K562 (cell line): ENCODE measurements around the gene LRRC27. TPM values are rescaled to one million over a fixed set of nuclear protein-coding genes. Genes with fewer than 3 reads are reported as not detected.

Source experiments
- ATAC-seq: fragments of 200-7000 bp; cut with Tn5 transposase; 3 replicates; pipeline ENCODE4 v1.9.1; 2020; ENCODE audit warnings: moderate library complexity
- BruUV-seq: library from RNA; stranded (reverse); fragments of 400-500 nt; replicated peaks from 2 replicates; lab custom pipeline; 2021; lab: Mats Ljungman, UMichigan
- CTCF ChIA-PET: fragments of 300-600 bp; formaldehyde crosslinking; extraction: SDS; loops from one replicate; lab custom pipeline; 2021; ENCODE audit warnings: low intra/inter-chr PET ratio; lab: Yijun Ruan, JAX
- POLR2A ChIA-PET: fragments of 300-600, 350-650 bp; sonication (Branson Sonifier 250); formaldehyde crosslinking; extraction: SDS; loops from one replicate; lab custom pipeline; 2021; ENCODE audit warnings: antibody characterized with exemption, inconsistent platforms; lab: Yijun Ruan, JAX
- DNase-seq, 4 experiments: peaks; one replicate each; pipeline versions ENCODE4 v3.0.0 to v3.0.0-alpha.2; 2011 to 2018; ENCODE audit warnings: low spot score in 3 of 4, mixed read lengths in 3 of 4; ENCODE audit errors: extremely low read depth in 1 of 4
- FAIRE-seq: peaks from 2 replicates; lab custom pipeline; 2011; peaks lifted over from hg19 to GRCh38; lab: Jason Lieb, UNC
- H2AFZ ChIP-seq: 2 replicates; pipeline ENCODE4 v1.6.0; 2011; ENCODE audit warnings: low read depth, low read length, control low read depth, inconsistent platforms
- H3K27ac ChIP-seq: fragments of 200-600 bp; 3 replicates; pipeline ENCODE4 v1.8.0; 2011; ENCODE audit warnings: low read depth, mild to moderate bottlenecking, control low read depth, inconsistent platforms, low read length, moderate library complexity, mixed read lengths; ENCODE audit errors: extremely low read depth
- H3K27me3 ChIP-seq, 2 experiments: fragments of 300-600 bp in 1 of 2; 2 replicates in 1 of 2; 3 replicates in 1 of 2; pipeline versions ENCODE4 v1.6.0 to v1.8.0; 2011; ENCODE audit warnings: inconsistent platforms in 2 of 2, low read length in 2 of 2, mild to moderate bottlenecking in 1 of 2, mixed read lengths in 1 of 2, moderate library complexity in 1 of 2; ENCODE audit not compliant: control insufficient read depth in 2 of 2, insufficient read depth in 2 of 2
- H3K36me3 ChIP-seq: fragments of 300-600 bp; 3 replicates; pipeline ENCODE4 v1.8.0; 2011; ENCODE audit warnings: mild to moderate bottlenecking, low read length, inconsistent platforms; ENCODE audit not compliant: control insufficient read depth, insufficient read depth
- H3K4me1 ChIP-seq, 2 experiments: fragments of 200-600 bp in 1 of 2; replicated peaks in 1 of 2; 2 replicates in 1 of 2; 3 replicates in 1 of 2; pipeline versions ENCODE4 v1.5.1 to v1.8.0; 2011; ENCODE audit warnings: inconsistent platforms in 2 of 2, low read length in 2 of 2, mild to moderate bottlenecking in 1 of 2, mixed read lengths in 1 of 2, moderate library complexity in 1 of 2; ENCODE audit not compliant: control insufficient read depth in 2 of 2, insufficient read depth in 2 of 2
- H3K4me2 ChIP-seq: 2 replicates; pipeline ENCODE4 v1.6.1; 2011; ENCODE audit warnings: low read length, control low read depth, inconsistent platforms, mixed read lengths; ENCODE audit not compliant: insufficient read depth
- H3K4me3 ChIP-seq: fragments of 200-600 bp; sonication (generic), shearing (Covaris generic); 2 replicates; pipeline ENCODE4 v1.5.1; 2016; ENCODE audit warnings: control low read depth, inconsistent platforms
- H3K79me2 ChIP-seq: fragments of 200-600 bp; 3 replicates; pipeline ENCODE4 v1.8.0; 2011; ENCODE audit warnings: low read length, inconsistent platforms; ENCODE audit not compliant: control insufficient read depth, insufficient read depth
- H3K9ac ChIP-seq, 2 experiments: 2 replicates each; pipeline versions ENCODE4 v1.6.0 to v1.6.1; 2011; ENCODE audit warnings: low read depth in 2 of 2, low read length in 2 of 2, control low read depth in 1 of 2, inconsistent platforms in 1 of 2, mild to moderate bottlenecking in 1 of 2, mixed read lengths in 1 of 2; ENCODE audit not compliant: insufficient read depth in 1 of 2
- H3K9me1 ChIP-seq: one replicate; pipeline ENCODE4 v1.6.0; 2011; ENCODE audit warnings: inconsistent platforms, mild to moderate bottlenecking, low read length, moderate library complexity; ENCODE audit not compliant: control insufficient read depth, insufficient read depth
- H3K9me3 ChIP-seq: replicated peaks from 2 replicates; pipeline ENCODE4 v1.5.1; 2011; ENCODE audit warnings: low read depth, low read length, inconsistent platforms; ENCODE audit not compliant: control insufficient read depth, insufficient read depth
- H4K20me1 ChIP-seq: replicated peaks from 2 replicates; pipeline ENCODE4 v1.6.1; 2011; ENCODE audit warnings: low read length, inconsistent platforms, mixed read lengths; ENCODE audit not compliant: control insufficient read depth, insufficient read depth
- ATF1 ChIP-seq, 2 experiments: fragments of 450-650 bp in 1 of 2; IDR thresholded peaks; 2 replicates each; pipeline ENCODE4 v1.6.1; 2016; ENCODE audit warnings: missing compliant biosample characterization in 1 of 2, missing genetic modification characterization in 1 of 2
- DDX20 ChIP-seq: fragments of 450-650 bp; IDR thresholded peaks from 2 replicates; pipeline ENCODE4 v1.6.1; 2016; ENCODE audit warnings: missing genetic modification characterization, low read depth, mild to moderate bottlenecking, missing compliant biosample characterization, moderate library complexity
- PYGO2 ChIP-seq: fragments of 450-650 bp; IDR thresholded peaks from 2 replicates; pipeline ENCODE4 v1.6.1; 2016; ENCODE audit warnings: mild to moderate bottlenecking, missing genetic modification characterization, moderate library complexity, missing compliant biosample characterization
- TBL1XR1 ChIP-seq, 2 experiments: IDR thresholded peaks; 2 replicates each; pipeline ENCODE4 v1.6.1; 2012; ENCODE audit warnings: improper control_type of control experiment in 2 of 2, low read length in 2 of 2, mild to moderate bottlenecking in 1 of 2
- WGBS: fragments of 100-300 bp; shearing (Covaris generic); methylation state at CpG from one replicate; pipeline ENCODE4 v1.1.6; 2016; ENCODE audit warnings: low coverage, mixed read lengths; ENCODE audit not compliant: insufficient coverage; ENCODE audit errors: missing lambda C conversion rate; 5-methylcytosine and 5-hydroxymethylcytosine counted together
- in situ Hi-C: fragments of 300-500 bp; cut with MboI; formaldehyde crosslinking; loops from 4 replicates; pipeline ENCODE4 v1.15.0; 2018; ENCODE audit warnings: inconsistent platforms, mixed read lengths
- intact Hi-C: fragments of 100-400 bp; cut with micrococcal nuclease; formaldehyde crosslinking; loops from 2 replicates; pipeline ENCODE4 v1.14.2; 2022
- polyA plus RNA-seq, 8 experiments: library from polyadenylated mRNA; depleted of rRNA in 4 of 8; stranded (reverse) in 5 of 8; unstranded in 3 of 8; fragments of >200 nt; fragmentation: Nextera tagmentation in 2 of 8; fragmentation: Illumina TruSeq in 1 of 8; extraction: Ambion mirVana in 2 of 8; extraction: Trizol in 1 of 8; gene quantifications; 2 replicates each; pipeline versions ENCODE4 v1.2.1 to v1.2.3, GENCODE V29; 2011 to 2014; ENCODE audit warnings: inconsistent platforms in 1 of 8, missing spikeins in 1 of 8
- total RNA-seq, 7 experiments: library from RNA; depleted of rRNA in 6 of 7; stranded (reverse); fragments of >200 nt in 6 of 7; fragmentation: Illumina TruSeq in 2 of 7; extraction: Trizol in 2 of 7; gene quantifications; 2 replicates each; pipeline versions ENCODE4 v1.2.1 to v1.2.3, GENCODE V29; 2011 to 2021; ENCODE audit warnings: low replicate concordance in 1 of 7
- TF ChIP-seq, protein P1 (sequence below): fragments of 450-650 bp; IDR thresholded peaks from 2 replicates; pipeline ENCODE4 v1.6.1; 2016
- TF ChIP-seq, protein P2 (sequence below): fragments of 450-650 bp; IDR thresholded peaks from 2 replicates; pipeline ENCODE4 v1.6.1; 2017; ENCODE audit warnings: antibody characterized with exemption, mild to moderate bottlenecking
- TF ChIP-seq, protein P3 (sequence below): fragments of 250-450 bp; sonication (Bioruptor Pico); IDR thresholded peaks from 2 replicates; pipeline ENCODE4 v1.6.1; 2021; ENCODE audit warnings: mild to moderate bottlenecking
- TF ChIP-seq, protein P4 (sequence below): fragments of 450-650 bp; formaldehyde crosslinking; IDR thresholded peaks from 2 replicates; pipeline ENCODE4 v1.4.0; 2022; ENCODE audit warnings: mild to moderate bottlenecking, moderate library complexity
- TF ChIP-seq, protein P5 (sequence below): fragments of 450-650 bp; IDR thresholded peaks from 2 replicates; pipeline ENCODE4 v1.6.1; 2017; ENCODE audit warnings: mild to moderate bottlenecking, moderate library complexity

LRRC27 gene
- total and polyA plus RNA-seq, 9 of the 15 experiments (the other 6 are each of a cell fraction or from before 2014, with no cell fraction given) = 0.10 to 2.7 (median 1.4) TPM

DNA sequence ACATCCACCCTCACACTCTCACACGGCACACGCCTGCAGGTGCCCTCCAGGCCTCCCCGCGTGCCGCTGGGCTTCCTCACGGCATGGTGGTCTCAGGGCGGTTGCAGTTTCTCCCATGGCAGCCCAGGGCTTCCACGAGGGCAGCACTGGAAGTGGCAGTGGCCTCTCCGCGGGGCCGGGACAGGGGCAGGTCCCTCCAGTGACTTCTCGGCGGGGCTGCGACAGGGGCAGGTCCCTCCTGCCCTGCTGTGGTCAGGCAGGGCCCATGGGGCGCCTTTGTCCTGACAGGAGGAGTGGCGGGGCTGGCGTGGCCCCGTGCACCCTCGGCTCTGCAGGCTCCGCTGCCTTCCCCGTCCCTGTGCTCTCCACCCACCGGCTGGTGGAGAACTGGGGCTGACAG, 84.0 kb downstream of the LRRC27 start (continued):
- TF ChIP-seq, protein P1, sequence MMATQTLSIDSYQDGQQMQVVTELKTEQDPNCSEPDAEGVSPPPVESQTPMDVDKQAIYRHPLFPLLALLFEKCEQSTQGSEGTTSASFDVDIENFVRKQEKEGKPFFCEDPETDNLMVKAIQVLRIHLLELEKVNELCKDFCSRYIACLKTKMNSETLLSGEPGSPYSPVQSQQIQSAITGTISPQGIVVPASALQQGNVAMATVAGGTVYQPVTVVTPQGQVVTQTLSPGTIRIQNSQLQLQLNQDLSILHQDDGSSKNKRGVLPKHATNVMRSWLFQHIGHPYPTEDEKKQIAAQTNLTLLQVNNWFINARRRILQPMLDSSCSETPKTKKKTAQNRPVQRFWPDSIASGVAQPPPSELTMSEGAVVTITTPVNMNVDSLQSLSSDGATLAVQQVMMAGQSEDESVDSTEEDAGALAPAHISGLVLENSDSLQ = no peak
- no peak for TF ChIP-seq PYGO2
- no peak for TF ChIP-seq TBL1XR1 (IDR thresholded peaks at IDR 0.05; ENCODE audit: low read length in 2 of 2)

DNA sequence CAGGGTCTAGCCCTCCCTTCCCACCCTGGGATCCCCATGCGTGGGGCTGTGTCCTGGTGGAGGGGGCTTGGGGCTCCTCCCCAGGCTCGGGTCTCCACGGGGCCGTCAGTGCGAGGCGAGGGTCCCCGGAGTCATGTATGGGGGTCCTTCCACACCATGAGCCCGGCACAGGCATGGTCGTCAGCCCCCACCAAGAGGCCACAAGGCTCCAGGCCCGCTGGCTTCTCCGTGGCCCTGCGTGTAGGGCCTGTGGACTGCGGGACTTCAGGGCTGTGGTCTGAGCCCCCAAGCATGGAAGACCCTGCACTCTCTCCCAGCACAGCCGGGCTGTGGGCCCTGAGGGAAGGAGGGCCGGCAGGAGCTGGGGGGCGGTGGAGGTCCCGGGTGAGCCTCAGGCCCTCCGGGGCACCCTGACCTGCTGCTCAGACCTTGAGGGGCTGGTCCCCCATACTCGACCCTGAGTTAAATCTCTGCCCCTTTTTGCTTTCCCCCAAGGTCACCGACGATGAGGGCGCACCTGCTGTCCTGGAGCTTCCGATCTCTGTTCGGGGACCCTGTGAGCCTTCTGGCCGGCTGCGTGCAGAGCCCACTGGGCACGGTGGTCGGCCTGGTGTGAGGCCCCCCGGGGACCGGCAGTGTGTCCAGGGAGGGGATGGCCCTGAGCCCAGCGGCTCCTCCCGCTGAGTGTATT, 84.7 kb downstream of the LRRC27 start:
- 71% methylated on average over 2 of the region's 32 CpGs for WGBS
- no TSS peak for BruUV-seq
- H3K9me3 ChIP-seq = no peaks in the 10 kb centered on the region
- no peaks in the 10 kb centered on the region for H3K27me3 ChIP-seq
- H3K4me2 ChIP-seq = no peak overlapping the region
- ATAC-seq (no peak), DNase-seq (no peak), FAIRE-seq (no peak)
- POLR2A ChIA-PET = no interaction called here
- peaks cover 6 to 72% of the 10 kb centered on the region in 2 experiments for H3K4me1 ChIP-seq
- H3K27ac ChIP-seq = no peak overlapping the region
- no peak overlapping the region for H3K9ac ChIP-seq
- no peak overlapping the region for H2AFZ ChIP-seq
- CTCF ChIA-PET = interaction anchor here (0.7 kb wide), 1 partner anchor 70 kb away, joined by 4 read pairs; no protein-coding TSS in a partner anchor
- H3K36me3 ChIP-seq = no peaks in the 10 kb centered on the region; the same call in 2 of the 3 replicates
- H3K79me2 ChIP-seq = no peaks in the 10 kb centered on the region; the same call in 2 of the 3 replicates
- in situ Hi-C loops (no loop called here), intact Hi-C loops (no loop called here)
- no peaks in the 10 kb centered on the region for H3K9me1 ChIP-seq
- no peaks in the 10 kb centered on the region for H4K20me1 ChIP-seq
- no peak overlapping the region for H3K4me3 ChIP-seq
- TF ChIP-seq, protein P2, sequence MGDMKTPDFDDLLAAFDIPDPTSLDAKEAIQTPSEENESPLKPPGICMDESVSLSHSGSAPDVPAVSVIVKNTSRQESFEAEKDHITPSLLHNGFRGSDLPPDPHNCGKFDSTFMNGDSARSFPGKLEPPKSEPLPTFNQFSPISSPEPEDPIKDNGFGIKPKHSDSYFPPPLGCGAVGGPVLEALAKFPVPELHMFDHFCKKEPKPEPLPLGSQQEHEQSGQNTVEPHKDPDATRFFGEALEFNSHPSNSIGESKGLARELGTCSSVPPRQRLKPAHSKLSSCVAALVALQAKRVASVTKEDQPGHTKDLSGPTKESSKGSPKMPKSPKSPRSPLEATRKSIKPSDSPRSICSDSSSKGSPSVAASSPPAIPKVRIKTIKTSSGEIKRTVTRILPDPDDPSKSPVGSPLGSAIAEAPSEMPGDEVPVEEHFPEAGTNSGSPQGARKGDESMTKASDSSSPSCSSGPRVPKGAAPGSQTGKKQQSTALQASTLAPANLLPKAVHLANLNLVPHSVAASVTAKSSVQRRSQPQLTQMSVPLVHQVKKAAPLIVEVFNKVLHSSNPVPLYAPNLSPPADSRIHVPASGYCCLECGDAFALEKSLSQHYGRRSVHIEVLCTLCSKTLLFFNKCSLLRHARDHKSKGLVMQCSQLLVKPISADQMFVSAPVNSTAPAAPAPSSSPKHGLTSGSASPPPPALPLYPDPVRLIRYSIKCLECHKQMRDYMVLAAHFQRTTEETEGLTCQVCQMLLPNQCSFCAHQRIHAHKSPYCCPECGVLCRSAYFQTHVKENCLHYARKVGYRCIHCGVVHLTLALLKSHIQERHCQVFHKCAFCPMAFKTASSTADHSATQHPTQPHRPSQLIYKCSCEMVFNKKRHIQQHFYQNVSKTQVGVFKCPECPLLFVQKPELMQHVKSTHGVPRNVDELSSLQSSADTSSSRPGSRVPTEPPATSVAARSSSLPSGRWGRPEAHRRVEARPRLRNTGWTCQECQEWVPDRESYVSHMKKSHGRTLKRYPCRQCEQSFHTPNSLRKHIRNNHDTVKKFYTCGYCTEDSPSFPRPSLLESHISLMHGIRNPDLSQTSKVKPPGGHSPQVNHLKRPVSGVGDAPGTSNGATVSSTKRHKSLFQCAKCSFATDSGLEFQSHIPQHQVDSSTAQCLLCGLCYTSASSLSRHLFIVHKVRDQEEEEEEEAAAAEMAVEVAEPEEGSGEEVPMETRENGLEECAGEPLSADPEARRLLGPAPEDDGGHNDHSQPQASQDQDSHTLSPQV = no peak
- TF ChIP-seq, protein P3, sequence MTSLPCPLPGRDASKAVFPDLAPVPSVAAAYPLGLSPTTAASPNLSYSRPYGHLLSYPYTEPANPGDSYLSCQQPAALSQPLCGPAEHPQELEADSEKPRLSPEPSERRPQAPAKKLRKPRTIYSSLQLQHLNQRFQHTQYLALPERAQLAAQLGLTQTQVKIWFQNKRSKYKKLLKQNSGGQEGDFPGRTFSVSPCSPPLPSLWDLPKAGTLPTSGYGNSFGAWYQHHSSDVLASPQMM (CRISPR knock-in tag) = no peak
- no peak for TF ChIP-seq DDX20 (tag)
- TF ChIP-seq, protein P4, sequence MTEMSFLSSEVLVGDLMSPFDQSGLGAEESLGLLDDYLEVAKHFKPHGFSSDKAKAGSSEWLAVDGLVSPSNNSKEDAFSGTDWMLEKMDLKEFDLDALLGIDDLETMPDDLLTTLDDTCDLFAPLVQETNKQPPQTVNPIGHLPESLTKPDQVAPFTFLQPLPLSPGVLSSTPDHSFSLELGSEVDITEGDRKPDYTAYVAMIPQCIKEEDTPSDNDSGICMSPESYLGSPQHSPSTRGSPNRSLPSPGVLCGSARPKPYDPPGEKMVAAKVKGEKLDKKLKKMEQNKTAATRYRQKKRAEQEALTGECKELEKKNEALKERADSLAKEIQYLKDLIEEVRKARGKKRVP (CRISPR knock-in tag) = no peak
- no peak for TF ChIP-seq ATF1 (CRISPR knock-in tag; IDR thresholded peaks at IDR 0.05)
- no peak for TF ChIP-seq ATF1 (tag; IDR thresholded peaks at IDR 0.05)
- TF ChIP-seq, protein P5, sequence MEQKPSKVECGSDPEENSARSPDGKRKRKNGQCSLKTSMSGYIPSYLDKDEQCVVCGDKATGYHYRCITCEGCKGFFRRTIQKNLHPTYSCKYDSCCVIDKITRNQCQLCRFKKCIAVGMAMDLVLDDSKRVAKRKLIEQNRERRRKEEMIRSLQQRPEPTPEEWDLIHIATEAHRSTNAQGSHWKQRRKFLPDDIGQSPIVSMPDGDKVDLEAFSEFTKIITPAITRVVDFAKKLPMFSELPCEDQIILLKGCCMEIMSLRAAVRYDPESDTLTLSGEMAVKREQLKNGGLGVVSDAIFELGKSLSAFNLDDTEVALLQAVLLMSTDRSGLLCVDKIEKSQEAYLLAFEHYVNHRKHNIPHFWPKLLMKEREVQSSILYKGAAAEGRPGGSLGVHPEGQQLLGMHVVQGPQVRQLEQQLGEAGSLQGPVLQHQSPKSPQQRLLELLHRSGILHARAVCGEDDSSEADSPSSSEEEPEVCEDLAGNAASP = no peak
